MCF 10A (cell line): ENCODE measurements around the gene SMIM43. TPM values are rescaled to one million over a fixed set of nuclear protein-coding genes. Genes with fewer than 3 reads are reported as not detected.

Experiments used
- BruUV-seq: library from RNA; stranded (reverse); fragments of 400-500 nt; replicated peaks from 2 replicates; lab custom pipeline; 2021; lab: Mats Ljungman, UMichigan
- CTCF ChIA-PET: fragments of 300-600 bp; sonication (Branson Sonifier 250); formaldehyde crosslinking; extraction: SDS; loops from one replicate; lab custom pipeline; 2021; ENCODE audit warnings: antibody characterized with exemption, inconsistent platforms; lab: Yijun Ruan, JAX
- POLR2A ChIA-PET: fragments of 300-600, 350-650 bp; sonication (Branson Sonifier 250); formaldehyde crosslinking; extraction: SDS; loops from one replicate; lab custom pipeline; 2020; ENCODE audit warnings: antibody characterized with exemption, inconsistent platforms; lab: Yijun Ruan, JAX
- DNase-seq: peaks from one replicate; pipeline ENCODE4 v3.0.0-alpha.2; 2018; ENCODE audit not compliant: unreplicated experiment
- H3K27ac Mint-ChIP-seq: one replicate; pipeline ENCODE4 v1.8.0; 2022; ENCODE audit warnings: mild to moderate bottlenecking, low read depth, mixed read lengths; ENCODE audit not compliant: unreplicated experiment
- H3K27me3 Mint-ChIP-seq: one replicate; pipeline ENCODE4 v1.8.0; 2022; ENCODE audit warnings: mixed read lengths; ENCODE audit not compliant: insufficient read depth, unreplicated experiment
- H3K36me3 Mint-ChIP-seq: one replicate; pipeline ENCODE4 v1.8.0; 2022; ENCODE audit warnings: mild to moderate bottlenecking, moderate library complexity, mixed read lengths; ENCODE audit not compliant: insufficient read depth, unreplicated experiment
- H3K4me1 Mint-ChIP-seq: one replicate; pipeline ENCODE4 v1.8.0; 2022; ENCODE audit warnings: mixed read lengths; ENCODE audit not compliant: insufficient read depth, unreplicated experiment
- H3K4me3 Mint-ChIP-seq: one replicate; pipeline ENCODE4 v1.8.0; 2022; ENCODE audit warnings: mild to moderate bottlenecking, moderate library complexity, mixed read lengths; ENCODE audit not compliant: unreplicated experiment
- H3K9me3 Mint-ChIP-seq: one replicate; pipeline ENCODE4 v1.8.0; 2022; ENCODE audit warnings: mixed read lengths; ENCODE audit not compliant: unreplicated experiment
- CTCF ChIP-seq: fragments of 200-600 bp; IDR thresholded peaks from one replicate; pipeline ENCODE4 v1.8.0; 2022; ENCODE audit warnings: antibody characterized with exemption, mild to moderate bottlenecking; ENCODE audit not compliant: unreplicated experiment
- intact Hi-C: fragments of 100-400 bp; cut with micrococcal nuclease; formaldehyde crosslinking; loops from 2 replicates; pipeline ENCODE4 v1.14.1; 2022
- total RNA-seq: library from RNA; stranded (reverse); gene quantifications from 2 replicates; pipeline ENCODE4 v1.2.3, GENCODE V29; 2022

Gene SMIM43
- total RNA-seq, 1 experiment from 2014 or later = not detected

GRCh38 chr4:121799867-121800501 is 35.0 kb upstream of the SMIM43 start:
- no TSS peak for BruUV-seq
- no peak overlapping the region for H3K27ac Mint-ChIP-seq
- peaks cover 27% of the 10 kb centered on the region for H3K4me1 Mint-ChIP-seq
- no peak for TF ChIP-seq CTCF
- ChIA-PET POLR2A (interaction anchor here (1.9 to 3.1 kb wide), 3 partner anchors 18 to 104 kb away, joined by 7 to 31 read pairs (median 11); partner anchors contain the start of genes ANXA5 and CCNA2), CTCF (interaction anchor here (0.5 kb wide), 1 partner anchor 10 kb away, joined by 3 read pairs; no protein-coding TSS in a partner anchor)
- H3K4me3 Mint-ChIP-seq = no peak overlapping the region
- no peaks in the 10 kb centered on the region for H3K27me3 Mint-ChIP-seq
- no peaks in the 10 kb centered on the region for H3K9me3 Mint-ChIP-seq
- intact Hi-C loops = loop anchor here (5.0 kb wide), 1 partner anchor 103 kb away; the partner anchor contains the start of gene ANXA5
- peaks cover 23% of the 10 kb centered on the region for H3K36me3 Mint-ChIP-seq
- DNase-seq = no peak

- intact Hi-C loops = no loop called here
- no peaks in the 10 kb centered on the region for H3K9me3 Mint-ChIP-seq
- ChIA-PET POLR2A (no interaction called here), CTCF (interaction anchor here (0.7 kb wide), 1 partner anchor 62 kb away, joined by 3 read pairs; no protein-coding TSS in a partner anchor)
- H3K27me3 Mint-ChIP-seq = no peaks in the 10 kb centered on the region
- peaks cover 27% of the 10 kb centered on the region for H3K4me1 Mint-ChIP-seq
- H3K4me3 Mint-ChIP-seq = no peak overlapping the region
- BruUV-seq = no TSS peak
- no peak overlapping the region for H3K27ac Mint-ChIP-seq
- no peak for TF ChIP-seq CTCF
- peaks cover 22% of the 10 kb centered on the region for H3K36me3 Mint-ChIP-seq
- DNase-seq = no peak
Observed at GRCh38 chr4:121799208-121799823, 34.4 kb upstream of the SMIM43 start.

- TF ChIP-seq CTCF = no peak
- Mint-ChIP-seq H3K27me3 (no peaks in the 10 kb centered on the region), H3K4me1 (peaks cover 17% of the 10 kb centered on the region), H3K4me3 (no peak overlapping the region), H3K9me3 (no peaks in the 10 kb centered on the region), H3K27ac (no peak overlapping the region), H3K36me3 (peaks cover 4% of the 10 kb centered on the region)
- BruUV-seq = no TSS peak
- ChIA-PET CTCF (interaction anchor here (2.1 kb wide), 1 partner anchor 59 kb away, joined by 8 read pairs; no protein-coding TSS in a partner anchor), POLR2A (no interaction called here)
- intact Hi-C loops = no loop called here
- no peak for DNase-seq
Observed at GRCh38 chr4:121796283-121796682, 31.3 kb upstream of the SMIM43 start.

- intact Hi-C loops = no loop called here
- no peaks in the 10 kb centered on the region for H3K9me3 Mint-ChIP-seq
- POLR2A ChIA-PET = no interaction called here
Observed at GRCh38 chr4:121794505-121795188, 29.7 kb upstream of the SMIM43 start.

More at GRCh38 chr4:121794505-121795188, 29.7 kb upstream of the SMIM43 start:
- no peak for DNase-seq
- TF ChIP-seq CTCF = no peak
- BruUV-seq = no TSS peak
- Mint-ChIP-seq H3K27me3 (no peaks in the 10 kb centered on the region), H3K4me1 (peaks cover 20% of the 10 kb centered on the region), H3K27ac (no peak overlapping the region), H3K4me3 (no peak overlapping the region), H3K36me3 (no peaks in the 10 kb centered on the region)
- CTCF ChIA-PET = no interaction called here
